ENCODE measurements around the gene KIAA0753.

- TF ChIP-seq CTCF (IDR thresholded peaks at IDR 0.05 in 2 of 3, conservative IDR thresholded peaks at IDR 0.05 in 1 of 3; ENCODE audit: borderline replicate concordance in 1 of 3, insufficient read depth in 1 of 3, low read depth in 2 of 3, low read length in 2 of 3) (no peak), POLR2A (IDR thresholded peaks at IDR 0.05; ENCODE audit: borderline replicate concordance, extremely low read depth, insufficient read depth, insufficient read length) (no peak), EZH2phosphoT487 (IDR thresholded peaks at IDR 0.05; ENCODE audit: borderline replicate concordance) (no peak), MAX (IDR thresholded peaks at IDR 0.05) (no peak), EZH2 (IDR thresholded peaks at IDR 0.05) (no peak), POLR2AphosphoS5 (IDR thresholded peaks at IDR 0.05; ENCODE audit: low read depth, low read length) (no peak)
These were observed 14.6 kb upstream of the KIAA0753 start for GRCh38 chr17:6654841-6655731.
